K562 (cell line): ENCODE measurements around the gene ZCRB1.

Experiments
- CBX2 ChIP-seq: fragments of 200-600 bp; sonication (generic); IDR thresholded peaks from one replicate; pipeline ENCODE4 v1.6.1; 2012; ENCODE audit warnings: mild to moderate bottlenecking, low read length, inconsistent platforms; ENCODE audit not compliant: insufficient read depth, poor library complexity, severe bottlenecking
- CHD4 ChIP-seq: fragments of 200-600 bp; sonication (generic); IDR thresholded peaks from 3 replicates; pipeline ENCODE4 v1.6.1; 2012; ENCODE audit warnings: low read depth, mild to moderate bottlenecking, mixed read lengths, low read length, inconsistent platforms; ENCODE audit not compliant: insufficient read depth, insufficient replicate concordance, poor library complexity, severe bottlenecking
- MYC ChIP-seq, 2 experiments: fragments of 250-450 bp in 1 of 2; sonication (Bioruptor Pico) in 1 of 2; IDR thresholded peaks; 2 replicates each; pipeline versions ENCODE4 v1.5.1 to v1.6.1; 2012 to 2021; ENCODE audit warnings: low read depth in 2 of 2, borderline replicate concordance in 1 of 2, improper control_type of control experiment in 1 of 2, low read length in 1 of 2, mild to moderate bottlenecking in 1 of 2, moderate library complexity in 1 of 2
- NFATC3 ChIP-seq: fragments of 450-650 bp; IDR thresholded peaks from 2 replicates; pipeline ENCODE4 v1.6.1; 2017; ENCODE audit warnings: mild to moderate bottlenecking
- POLR2A ChIP-seq: fragments of 450-650 bp; conservative IDR thresholded peaks from 2 replicates; pipeline ENCODE4 v1.6.1; 2016
- RNF2 ChIP-seq: sonication (generic); IDR thresholded peaks from 2 replicates; pipeline ENCODE4 v1.6.1; 2016
- SMC3 ChIP-seq: conservative IDR thresholded peaks from 2 replicates; pipeline ENCODE4 v1.6.1; 2011; ENCODE audit warnings: low read depth, low read length, improper control_type of control experiment; ENCODE audit not compliant: insufficient read depth
- SREBF1 ChIP-seq: fragments of 150-350 bp; IDR thresholded peaks from 2 replicates; pipeline ENCODE4 v1.6.1; 2014; ENCODE audit warnings: antibody characterized with exemption, low read depth, low read length, borderline replicate concordance
- TAF1 ChIP-seq: IDR thresholded peaks from 2 replicates; pipeline ENCODE4 v1.6.1; 2011; ENCODE audit warnings: mild to moderate bottlenecking, low read length, moderate library complexity; ENCODE audit not compliant: insufficient read depth, control insufficient read depth, severe bottlenecking; ENCODE audit errors: extremely low read depth
- ZFP36 ChIP-seq: fragments of 150-350 bp; IDR thresholded peaks from 2 replicates; pipeline ENCODE4 v1.6.1; 2018; ENCODE audit warnings: low read length, low read depth; ENCODE audit not compliant: partially characterized antibody
- ZNF23 ChIP-seq: fragments of 250-450 bp; sonication (Bioruptor Pico); IDR thresholded peaks from 2 replicates; pipeline ENCODE4 v1.4.0; 2020; ENCODE audit warnings: mild to moderate bottlenecking
- ZNF354B ChIP-seq: fragments of 250-450 bp; sonication (Bioruptor Pico); IDR thresholded peaks from 2 replicates; pipeline ENCODE4 v1.4.0; 2020
- ZNF785 ChIP-seq: fragments of 250-450 bp; sonication (Bioruptor Pico); IDR thresholded peaks from 2 replicates; pipeline ENCODE4 v1.4.0; 2020; ENCODE audit warnings: mild to moderate bottlenecking
- TF ChIP-seq, protein P1 (sequence below), 2 experiments: fragments of 450-650 bp; formaldehyde crosslinking in 1 of 2; IDR thresholded peaks; 2 replicates each; pipeline versions ENCODE4 v1.4.0 to v1.6.1; 2014 to 2020; ENCODE audit warnings: mild to moderate bottlenecking in 2 of 2, borderline replicate concordance in 1 of 2, low read depth in 1 of 2

DNA sequence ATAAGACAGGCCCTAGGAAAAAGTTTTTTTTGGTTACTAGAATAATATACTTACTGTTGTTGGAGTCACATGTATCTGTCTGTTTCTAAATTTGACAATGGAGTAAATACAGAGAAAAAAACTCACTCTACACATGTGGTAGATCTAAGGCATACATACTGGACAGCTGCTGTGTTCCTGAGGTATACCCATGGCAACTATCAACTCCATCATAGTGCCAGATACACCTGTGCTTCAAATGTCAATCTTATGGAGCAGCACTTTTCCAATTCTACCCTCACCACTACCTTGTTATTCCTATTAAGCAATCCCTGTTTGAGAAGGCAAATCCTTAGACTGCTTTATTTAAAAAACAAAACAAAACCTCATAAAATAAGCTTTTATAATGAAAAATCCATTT lies 3.3 kb downstream of the ZCRB1 start:
- TF ChIP-seq ZNF785 = no peak
- TF ChIP-seq ZFP36 = no peak
- no peak for TF ChIP-seq SREBF1
- no peak for TF ChIP-seq CBX2
- TF ChIP-seq CHD4 = no peak
- no peak for TF ChIP-seq SMC3
- no peak for TF ChIP-seq MYC (IDR thresholded peaks at IDR 0.05; ENCODE audit: low read depth, low read length)
- TF ChIP-seq MYC (CRISPR knock-in tag; IDR thresholded peaks at IDR 0.05; ENCODE audit: borderline replicate concordance, low read depth) = no peak
- TF ChIP-seq TAF1 = no peak
- TF ChIP-seq POLR2A = no peak
- TF ChIP-seq ZNF354B (CRISPR knock-in tag) = no peak
- no peak for TF ChIP-seq RNF2
- TF ChIP-seq NFATC3 = no peak
- TF ChIP-seq ZNF23 (CRISPR knock-in tag) = no peak
- TF ChIP-seq, protein P1, sequence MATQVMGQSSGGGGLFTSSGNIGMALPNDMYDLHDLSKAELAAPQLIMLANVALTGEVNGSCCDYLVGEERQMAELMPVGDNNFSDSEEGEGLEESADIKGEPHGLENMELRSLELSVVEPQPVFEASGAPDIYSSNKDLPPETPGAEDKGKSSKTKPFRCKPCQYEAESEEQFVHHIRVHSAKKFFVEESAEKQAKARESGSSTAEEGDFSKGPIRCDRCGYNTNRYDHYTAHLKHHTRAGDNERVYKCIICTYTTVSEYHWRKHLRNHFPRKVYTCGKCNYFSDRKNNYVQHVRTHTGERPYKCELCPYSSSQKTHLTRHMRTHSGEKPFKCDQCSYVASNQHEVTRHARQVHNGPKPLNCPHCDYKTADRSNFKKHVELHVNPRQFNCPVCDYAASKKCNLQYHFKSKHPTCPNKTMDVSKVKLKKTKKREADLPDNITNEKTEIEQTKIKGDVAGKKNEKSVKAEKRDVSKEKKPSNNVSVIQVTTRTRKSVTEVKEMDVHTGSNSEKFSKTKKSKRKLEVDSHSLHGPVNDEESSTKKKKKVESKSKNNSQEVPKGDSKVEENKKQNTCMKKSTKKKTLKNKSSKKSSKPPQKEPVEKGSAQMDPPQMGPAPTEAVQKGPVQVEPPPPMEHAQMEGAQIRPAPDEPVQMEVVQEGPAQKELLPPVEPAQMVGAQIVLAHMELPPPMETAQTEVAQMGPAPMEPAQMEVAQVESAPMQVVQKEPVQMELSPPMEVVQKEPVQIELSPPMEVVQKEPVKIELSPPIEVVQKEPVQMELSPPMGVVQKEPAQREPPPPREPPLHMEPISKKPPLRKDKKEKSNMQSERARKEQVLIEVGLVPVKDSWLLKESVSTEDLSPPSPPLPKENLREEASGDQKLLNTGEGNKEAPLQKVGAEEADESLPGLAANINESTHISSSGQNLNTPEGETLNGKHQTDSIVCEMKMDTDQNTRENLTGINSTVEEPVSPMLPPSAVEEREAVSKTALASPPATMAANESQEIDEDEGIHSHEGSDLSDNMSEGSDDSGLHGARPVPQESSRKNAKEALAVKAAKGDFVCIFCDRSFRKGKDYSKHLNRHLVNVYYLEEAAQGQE (IDR thresholded peaks at IDR 0.05; ENCODE audit: borderline replicate concordance) = no peak
- TF ChIP-seq, protein P1 (CRISPR knock-in tag; IDR thresholded peaks at IDR 0.05; ENCODE audit: low read depth) = no peak
